ENCODE results near the gene CAMK2G.
"Not testable (repeated sequence)": the region's sequence is repeated elsewhere in the genome, so short reads cannot be mapped to it uniquely, and the experiment has no call there.

CAMK2G gene

DNA sequence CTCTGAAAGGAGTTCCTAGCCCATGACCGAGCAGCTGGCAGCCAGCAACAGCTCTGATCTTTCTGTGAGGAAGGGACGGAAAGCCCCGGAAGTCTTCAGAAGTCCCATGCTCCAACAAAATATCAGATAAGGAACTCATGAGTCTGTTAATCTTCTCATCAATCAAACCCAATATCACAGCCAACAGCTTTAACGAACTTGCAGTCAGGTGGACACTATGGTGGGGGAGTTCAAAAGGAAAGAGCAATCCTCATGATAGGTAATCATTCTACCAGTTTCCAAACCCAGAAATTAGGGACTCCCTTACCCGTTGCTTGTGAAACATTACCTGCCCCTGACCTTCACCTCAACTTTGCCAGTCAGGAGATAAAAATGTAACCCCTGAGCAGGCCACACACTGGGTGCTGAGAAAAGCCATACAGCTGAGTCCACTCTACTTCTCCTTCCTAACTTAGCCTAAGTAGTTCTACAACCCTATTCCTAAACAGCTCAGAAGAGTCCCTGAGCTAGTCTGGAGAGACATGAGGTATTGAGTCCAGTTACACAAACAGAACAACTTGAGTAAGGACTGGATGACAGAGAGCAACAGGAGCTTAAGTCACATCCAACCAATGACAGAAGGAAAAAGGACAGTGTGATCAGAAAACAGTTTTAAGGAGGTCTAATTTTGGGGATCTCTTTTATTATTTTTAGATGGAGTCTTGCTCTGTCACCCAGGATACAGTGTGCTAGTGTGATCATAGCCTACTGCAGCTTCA, 65.1 kb downstream of the CAMK2G start:
- DNase-seq = no peak

- no peak for DNase-seq
Observed at GRCh38 chr10:73808021-73808815, 66.1 kb downstream of the CAMK2G start.

- no peak for DNase-seq
Observed at GRCh38 chr10:73807471-73807870, 66.9 kb downstream of the CAMK2G start.

- no peak for DNase-seq
Observed at GRCh38 chr10:73806176-73806950, 68.0 kb downstream of the CAMK2G start.

DNA sequence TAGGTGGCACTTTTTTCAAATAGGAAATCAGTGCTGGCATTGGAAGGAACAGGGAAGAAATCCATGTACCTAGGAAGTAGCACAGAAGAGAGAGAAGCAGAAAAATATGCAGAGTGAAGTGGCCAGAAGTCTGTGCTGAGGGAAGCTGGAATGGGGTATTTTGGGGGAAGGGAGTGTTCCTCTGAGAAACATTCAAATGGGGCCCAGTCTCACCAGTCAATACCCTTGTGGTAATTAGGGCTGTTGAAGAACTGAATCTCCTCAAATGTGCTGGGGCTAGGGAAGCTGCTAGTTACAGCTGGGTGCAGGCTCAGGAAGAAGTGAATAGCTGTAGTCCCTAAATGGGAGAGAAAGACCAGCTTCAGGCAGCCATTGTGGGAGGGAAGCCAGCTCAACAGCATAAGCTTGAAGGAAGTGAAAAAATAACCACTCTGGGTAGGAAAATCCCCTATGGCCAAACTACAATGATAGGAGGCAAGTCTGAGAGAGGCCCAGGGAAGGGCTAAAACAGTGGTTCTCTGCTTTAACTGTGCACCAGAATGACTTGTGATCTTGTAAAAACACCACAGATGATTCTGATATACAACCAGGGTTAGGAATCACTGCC, 70.6 kb downstream of the CAMK2G start:
- DNase-seq = no peak

- no peak for DNase-seq
Observed at GRCh38 chr10:73802276-73802991, 71.9 kb downstream of the CAMK2G start.

DNA sequence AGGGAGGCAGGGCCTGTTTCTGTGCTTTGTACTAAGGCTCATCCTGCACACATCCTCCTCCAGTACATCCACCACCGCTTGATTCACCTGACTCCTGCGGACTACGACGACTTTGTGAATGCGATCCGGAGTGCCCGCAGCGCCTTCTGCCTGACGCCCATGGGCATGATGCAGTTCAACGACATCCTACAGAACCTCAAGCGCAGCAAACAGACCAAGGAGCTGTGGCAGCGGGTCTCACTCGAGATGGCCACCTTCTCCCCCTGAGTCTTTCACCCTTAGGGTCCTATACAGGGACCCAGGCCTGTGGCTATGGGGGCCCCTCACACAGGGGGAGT, 73.1 kb downstream of the CAMK2G start:
- DNase-seq = no peak

DNA sequence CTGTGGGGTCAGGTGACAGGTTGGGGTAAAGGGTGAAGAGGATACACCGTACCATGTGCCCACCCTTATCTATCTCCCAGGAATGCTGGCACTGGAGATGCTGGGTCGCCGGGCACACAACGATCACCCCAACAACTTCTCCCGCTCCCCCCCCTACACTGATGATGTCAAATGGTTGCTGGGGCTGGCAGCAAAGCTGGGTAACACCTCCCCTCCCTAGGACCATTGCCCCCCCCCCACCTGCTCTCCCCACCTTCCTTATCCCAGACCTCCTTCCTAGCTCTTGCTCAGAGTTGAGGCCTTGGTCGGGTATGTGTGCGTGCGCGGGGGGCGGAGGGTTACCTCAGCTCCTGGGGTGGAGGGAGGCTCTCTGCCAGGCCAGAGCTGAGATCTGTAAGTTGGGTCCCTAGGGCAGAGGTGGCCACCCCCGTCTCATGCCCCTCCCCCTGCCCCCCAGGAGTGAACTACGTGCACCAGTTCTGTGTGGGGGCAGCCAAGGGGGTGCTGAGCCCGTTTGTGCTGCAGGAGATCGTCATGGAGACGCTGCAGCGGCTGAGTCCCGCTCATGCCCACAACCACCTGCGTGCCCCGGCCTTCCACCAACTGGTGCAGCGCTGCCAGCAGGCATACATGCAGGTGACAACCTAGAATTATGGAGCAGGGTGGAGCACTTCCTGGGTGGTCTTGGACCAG, 73.6 kb downstream of the CAMK2G start:
- DNase-seq = no peak

DNA sequence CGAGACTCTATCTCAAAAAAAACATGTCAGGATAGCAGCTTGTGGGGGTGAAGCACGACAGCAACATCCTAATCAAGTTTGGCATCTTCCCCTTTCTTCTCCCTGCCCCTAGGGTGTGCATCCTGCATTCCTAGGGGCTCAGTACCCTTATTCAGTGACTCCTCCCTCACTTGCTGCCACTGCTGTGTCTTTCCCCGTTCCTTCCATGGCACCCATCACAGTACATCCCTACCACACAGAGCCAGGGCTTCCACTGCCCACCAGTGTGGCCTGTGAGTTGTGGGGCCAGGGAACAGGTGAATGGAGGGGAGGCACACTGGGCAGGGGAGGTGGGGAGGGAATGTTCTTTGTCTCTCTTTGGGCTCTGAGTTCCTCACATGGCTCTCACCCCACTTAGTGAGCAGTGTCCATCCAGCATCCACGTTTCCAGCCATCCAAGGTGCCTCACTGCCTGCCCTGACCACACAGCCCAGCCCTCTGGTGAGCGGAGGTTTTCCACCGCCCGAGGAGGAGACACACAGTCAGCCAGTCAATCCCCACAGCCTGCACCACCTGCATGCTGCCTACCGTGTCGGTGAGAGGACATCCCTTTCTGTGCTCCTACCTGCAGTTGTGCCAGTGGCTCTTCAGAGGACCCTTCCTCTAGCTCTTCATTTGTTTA, 74.3 kb downstream of the CAMK2G start:
- DNase-seq = no peak

GRCh38 chr10:73798927-73799560, 75.3 kb downstream of the CAMK2G start:
- no peak for DNase-seq

DNA sequence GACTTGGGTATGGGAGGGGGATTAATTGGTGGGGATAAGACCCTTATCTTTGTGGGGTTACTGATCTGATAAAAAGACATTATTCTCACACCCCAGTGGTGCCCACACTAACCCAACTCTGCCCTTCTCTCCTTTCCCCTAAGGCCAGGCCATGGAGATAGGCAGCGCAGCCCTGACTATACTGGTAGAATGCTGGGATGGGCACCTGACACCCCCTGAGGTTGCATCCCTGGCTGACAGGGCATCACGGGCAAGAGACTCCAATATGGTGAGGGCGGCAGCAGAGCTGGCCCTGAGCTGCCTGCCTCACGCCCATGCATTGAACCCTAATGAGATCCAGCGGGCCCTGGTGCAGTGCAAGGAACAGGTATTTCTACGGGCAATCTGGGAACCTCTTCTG, 76.3 kb downstream of the CAMK2G start:
- no peak for DNase-seq

- no peak for DNase-seq
Observed at GRCh38 chr10:73797324-73798025, 76.9 kb downstream of the CAMK2G start.

- DNase-seq = no peak
Observed at GRCh38 chr10:73796766-73797165, 77.6 kb downstream of the CAMK2G start.

DNA sequence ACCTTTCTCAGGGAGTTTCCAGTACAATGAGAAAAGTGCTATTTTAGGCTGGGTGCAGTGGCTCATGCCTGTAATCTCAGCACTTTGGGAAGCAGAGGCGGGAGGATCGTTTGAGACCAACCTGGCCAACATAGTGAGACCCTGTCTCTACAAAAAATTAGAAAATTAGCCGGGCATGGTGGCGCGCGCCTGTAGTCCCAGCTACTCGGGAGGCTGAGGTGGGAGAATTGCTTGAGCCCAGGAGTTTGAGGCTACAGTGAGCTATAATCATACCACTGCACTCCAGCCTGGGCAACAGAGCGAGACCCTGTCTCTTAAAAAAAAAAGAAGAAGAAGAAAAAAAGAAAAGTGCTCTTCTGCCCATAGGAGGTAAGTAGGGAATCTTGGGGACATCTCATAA, 78.3 kb downstream of the CAMK2G start:
- not testable (repeated sequence) for DNase-seq

GRCh38 chr10:73795491-73795890, 78.9 kb downstream of the CAMK2G start:
- not testable (repeated sequence) for DNase-seq

DNA sequence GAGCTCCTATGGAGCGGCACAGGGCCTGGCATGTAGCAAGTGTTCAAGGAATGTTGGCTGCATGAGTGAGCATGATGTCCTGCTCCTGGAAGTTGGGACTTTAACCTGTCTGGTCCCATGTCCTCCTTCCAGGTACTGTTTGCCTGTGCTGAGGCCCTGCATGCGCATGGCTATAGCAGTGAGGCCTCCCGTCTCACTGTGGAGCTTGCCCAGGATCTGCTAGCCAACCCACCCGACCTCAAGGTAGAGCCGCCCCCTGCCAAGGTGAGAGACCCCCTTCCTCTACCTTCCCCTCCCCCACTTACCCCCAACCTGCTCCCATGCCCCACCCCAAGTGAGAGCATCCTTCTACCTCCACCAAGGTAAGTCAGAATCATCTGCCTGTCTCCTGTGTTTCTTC, 80.9 kb downstream of the CAMK2G start:
- DNase-seq = no peak

- no peak for DNase-seq
Observed at GRCh38 chr10:73791871-73792400, 82.4 kb downstream of the CAMK2G start.

- no peak for DNase-seq
Observed at GRCh38 chr10:73790886-73791625, 83.3 kb downstream of the CAMK2G start.

GRCh38 chr10:73789659-73790055, 84.7 kb downstream of the CAMK2G start:
- no peak for DNase-seq

Data from activated T-cell treated with anti-CD3 and anti-CD28 coated beads, Interleukin-2, amount 50 U/mL, for 48 hours (primary cell).